Smooth muscle cell (in vitro differentiated cells): ENCODE measurements around the gene IL1RAPL2. TPM values are rescaled to one million over a fixed set of nuclear protein-coding genes. Genes with fewer than 3 reads are reported as not detected.

Experiments
- DNase-seq: peaks from one replicate; lab custom pipeline; 2025; ENCODE audit not compliant: unreplicated experiment; lab: John Stamatoyannopoulos, UW
- H2AFZ ChIP-seq: fragments of 200-600 bp; sonication (generic); 2 replicates; pipeline ENCODE4 v1.6.0; 2016; ENCODE audit warnings: antibody characterized with exemption, low read depth, mild to moderate bottlenecking
- H3F3A ChIP-seq: fragments of 200-600 bp; sonication (generic); 2 replicates; pipeline ENCODE4 v1.6.0; 2017; ENCODE audit warnings: antibody characterized with exemption, low read depth
- H3K27ac ChIP-seq: fragments of 200-600 bp; sonication (generic); 2 replicates; pipeline ENCODE4 v1.5.1; 2016; ENCODE audit warnings: low read depth, mild to moderate bottlenecking
- H3K27me3 ChIP-seq: fragments of 200-600 bp; sonication (generic); 2 replicates; pipeline ENCODE4 v1.6.1; 2016; ENCODE audit warnings: low read depth, mild to moderate bottlenecking
- H3K36me3 ChIP-seq: fragments of 200-600 bp; sonication (generic); 2 replicates; pipeline ENCODE4 v1.5.1; 2016; ENCODE audit warnings: low read depth
- H3K4me1 ChIP-seq: fragments of 200-600 bp; sonication (generic); 2 replicates; pipeline ENCODE4 v1.5.1; 2016; ENCODE audit warnings: low read depth
- H3K4me2 ChIP-seq: fragments of 200-600 bp; sonication (generic); 2 replicates; pipeline ENCODE4 v1.6.0; 2016; ENCODE audit warnings: mild to moderate bottlenecking
- H3K4me3 ChIP-seq: fragments of 200-600 bp; sonication (generic); 2 replicates; pipeline ENCODE4 v1.5.1; 2016; ENCODE audit warnings: mild to moderate bottlenecking
- H3K79me2 ChIP-seq: fragments of 200-600 bp; sonication (generic); 2 replicates; pipeline ENCODE4 v1.6.0; 2016; ENCODE audit warnings: low read depth, mild to moderate bottlenecking
- H3K9ac ChIP-seq: fragments of 200-600 bp; sonication (generic); 2 replicates; pipeline ENCODE4 v1.6.0; 2016; ENCODE audit warnings: low read depth
- H3K9me3 ChIP-seq: fragments of 200-600 bp; sonication (generic); replicated peaks from 2 replicates; pipeline ENCODE4 v1.5.1; 2016; ENCODE audit warnings: low read depth
- H4K20me1 ChIP-seq: fragments of 200-600 bp; sonication (generic); 2 replicates; pipeline ENCODE4 v1.6.0; 2016; ENCODE audit warnings: low read depth
- CTCF ChIP-seq: fragments of 200-600 bp; sonication (generic); IDR thresholded peaks from 2 replicates; pipeline ENCODE4 v1.5.1; 2017; ENCODE audit warnings: borderline replicate concordance, mild to moderate bottlenecking, antibody characterized with exemption; ENCODE audit not compliant: insufficient read depth, poor library complexity, severe bottlenecking
- WGBS: methylation state at CpG from one replicate; pipeline ENCODE4 v1.1.7; 2016; ENCODE audit warnings: low lambda C conversion rate; 5-methylcytosine and 5-hydroxymethylcytosine counted together
- polyA plus RNA-seq: library from polyadenylated mRNA; unstranded; fragments of >200 nt; fragmentation: Nextera tagmentation; extraction: Ambion mirVana; gene quantifications from 2 replicates; pipeline ENCODE4 v1.2.1, GENCODE V29; 2016
- total RNA-seq: library from RNA; depleted of rRNA; stranded (reverse); fragments of >200 nt; gene quantifications from 2 replicates; pipeline ENCODE4 v1.2.3, GENCODE V29; 2014

The IL1RAPL2 gene
- total and polyA plus RNA-seq, 2 experiments from 2014 or later = not detected

GRCh38 chrX:105738162-105738561, 1172.2 kb downstream of the IL1RAPL2 start:
- no peak for TF ChIP-seq CTCF
- Histone ChIP-seq H3K4me3 (no peak overlapping the region), H2AFZ (no peak overlapping the region), H3K4me2 (no peak overlapping the region), H3K27ac (no peak overlapping the region), H3K36me3 (no peaks in the 10 kb centered on the region), H3K4me1 (no peaks in the 10 kb centered on the region), H3K79me2 (no peaks in the 10 kb centered on the region), H3K9ac (no peak overlapping the region), H3F3A (no peaks in the 10 kb centered on the region), H4K20me1 (no peaks in the 10 kb centered on the region), H3K27me3 (no peaks in the 10 kb centered on the region), H3K9me3 (peaks cover 5% of the 10 kb centered on the region)
- DNase-seq = no peak
- WGBS = 68% methylated on average over 2 of the region's 2 CpGs

GRCh38 chrX:105744291-105744690, 1178.3 kb downstream of the IL1RAPL2 start:
- no peak for DNase-seq

GRCh38 chrX:105744946-105745345, 1178.9 kb downstream of the IL1RAPL2 start:
- TF ChIP-seq CTCF = no peak
- Histone ChIP-seq H3K4me1 (no peaks in the 10 kb centered on the region), H3K79me2 (no peaks in the 10 kb centered on the region), H4K20me1 (no peaks in the 10 kb centered on the region), H3K27me3 (no peaks in the 10 kb centered on the region), H3K4me3 (no peak overlapping the region), H3K36me3 (no peaks in the 10 kb centered on the region), H3K27ac (no peak overlapping the region), H3K9ac (no peak overlapping the region), H3K9me3 (no peaks in the 10 kb centered on the region), H3K4me2 (no peak overlapping the region), H2AFZ (no peak overlapping the region), H3F3A (no peaks in the 10 kb centered on the region)
- WGBS = 54% methylated on average over 2 of the region's 2 CpGs
- DNase-seq = no peak

More at GRCh38 chrX:105744291-105744690, 1178.3 kb downstream of the IL1RAPL2 start:
- no peak overlapping the region for H2AFZ ChIP-seq
- H4K20me1 ChIP-seq = no peaks in the 10 kb centered on the region
- H3K4me2 ChIP-seq = no peak overlapping the region
- H3K79me2 ChIP-seq = no peaks in the 10 kb centered on the region
- H3K9ac ChIP-seq = no peak overlapping the region
- H3K9me3 ChIP-seq = no peaks in the 10 kb centered on the region
- H3K36me3 ChIP-seq = no peaks in the 10 kb centered on the region
- no peaks in the 10 kb centered on the region for H3K4me1 ChIP-seq
- H3F3A ChIP-seq = no peaks in the 10 kb centered on the region
- TF ChIP-seq CTCF = no peak
- H3K27ac ChIP-seq = no peak overlapping the region
- no peak overlapping the region for H3K4me3 ChIP-seq
- no peaks in the 10 kb centered on the region for H3K27me3 ChIP-seq

- Histone ChIP-seq H3F3A (no peaks in the 10 kb centered on the region), H2AFZ (no peak overlapping the region), H3K27me3 (no peaks in the 10 kb centered on the region), H3K27ac (no peak overlapping the region), H3K9ac (no peak overlapping the region), H3K4me2 (no peak overlapping the region), H3K79me2 (no peaks in the 10 kb centered on the region), H4K20me1 (no peaks in the 10 kb centered on the region), H3K4me1 (no peaks in the 10 kb centered on the region), H3K36me3 (no peaks in the 10 kb centered on the region), H3K9me3 (no peaks in the 10 kb centered on the region), H3K4me3 (no peak overlapping the region)
- no peak for TF ChIP-seq CTCF
- 51% methylated on average over 2 of the region's 2 CpGs for WGBS
- no peak for DNase-seq
Measured at GRCh38 chrX:105745863-105746262, 1179.9 kb downstream of the IL1RAPL2 start.
